Thyroid gland (tissue), 4 donors: ENCODE data around the gene CYP2C9.

Source experiments
- CTCF ChIP-seq, 6 experiments: fragments of 200-600 bp in 3 of 6; fragments of 450-650 bp in 3 of 6; sonication (generic) in 3 of 6; IDR thresholded peaks; one replicate each; pipeline ENCODE4 v1.5.1; 2016 to 2019; ENCODE audit warnings: antibody characterized with exemption in 6 of 6, mild to moderate bottlenecking in 2 of 6, inconsistent platforms in 1 of 6, moderate library complexity in 1 of 6
- POLR2A ChIP-seq, 2 donors: fragments of 450-650 bp; IDR thresholded peaks; one replicate each; pipeline ENCODE4 v1.6.1; 2017; ENCODE audit warnings: antibody characterized with exemption in 2 of 2, mild to moderate bottlenecking in 2 of 2, moderate library complexity in 1 of 2

GRCh38 chr10:95035332-95036295, 97.2 kb downstream of the CYP2C9 start:
- no peak for TF ChIP-seq CTCF (IDR thresholded peaks at IDR 0.05)
- no peak for TF ChIP-seq POLR2A (IDR thresholded peaks at IDR 0.05)
